Peyer's patch (tissue), 4 donors: ENCODE results near the gene GNB2.

Experiments
- CTCF ChIP-seq, 6 experiments: fragments of 450-650 bp in 4 of 6; fragments of 200-600 bp in 2 of 6; sonication (generic) in 1 of 6; IDR thresholded peaks; one replicate each; pipeline ENCODE4 v1.5.1; 2017 to 2019; ENCODE audit warnings: antibody characterized with exemption in 6 of 6, mild to moderate bottlenecking in 3 of 6, moderate library complexity in 1 of 6
- POLR2A ChIP-seq, 2 donors: fragments of 450-650 bp; IDR thresholded peaks; one replicate each; pipeline ENCODE4 v1.5.1; 2017; ENCODE audit warnings: antibody characterized with exemption in 2 of 2, mild to moderate bottlenecking in 2 of 2, moderate library complexity in 2 of 2

- TF ChIP-seq CTCF (IDR thresholded peaks at IDR 0.05), result no peak
- no peak for TF ChIP-seq POLR2A (IDR thresholded peaks at IDR 0.05)
Observed at GRCh38 chr7:100640517-100641440, 32.8 kb upstream of the GNB2 start.
